Measurements from ENCODE around the gene IKBIP.
"Not testable (repeated sequence)": the region's sequence is repeated elsewhere in the genome, so short reads cannot be mapped to it uniquely, and the experiment has no call there.

The IKBIP gene

DNA sequence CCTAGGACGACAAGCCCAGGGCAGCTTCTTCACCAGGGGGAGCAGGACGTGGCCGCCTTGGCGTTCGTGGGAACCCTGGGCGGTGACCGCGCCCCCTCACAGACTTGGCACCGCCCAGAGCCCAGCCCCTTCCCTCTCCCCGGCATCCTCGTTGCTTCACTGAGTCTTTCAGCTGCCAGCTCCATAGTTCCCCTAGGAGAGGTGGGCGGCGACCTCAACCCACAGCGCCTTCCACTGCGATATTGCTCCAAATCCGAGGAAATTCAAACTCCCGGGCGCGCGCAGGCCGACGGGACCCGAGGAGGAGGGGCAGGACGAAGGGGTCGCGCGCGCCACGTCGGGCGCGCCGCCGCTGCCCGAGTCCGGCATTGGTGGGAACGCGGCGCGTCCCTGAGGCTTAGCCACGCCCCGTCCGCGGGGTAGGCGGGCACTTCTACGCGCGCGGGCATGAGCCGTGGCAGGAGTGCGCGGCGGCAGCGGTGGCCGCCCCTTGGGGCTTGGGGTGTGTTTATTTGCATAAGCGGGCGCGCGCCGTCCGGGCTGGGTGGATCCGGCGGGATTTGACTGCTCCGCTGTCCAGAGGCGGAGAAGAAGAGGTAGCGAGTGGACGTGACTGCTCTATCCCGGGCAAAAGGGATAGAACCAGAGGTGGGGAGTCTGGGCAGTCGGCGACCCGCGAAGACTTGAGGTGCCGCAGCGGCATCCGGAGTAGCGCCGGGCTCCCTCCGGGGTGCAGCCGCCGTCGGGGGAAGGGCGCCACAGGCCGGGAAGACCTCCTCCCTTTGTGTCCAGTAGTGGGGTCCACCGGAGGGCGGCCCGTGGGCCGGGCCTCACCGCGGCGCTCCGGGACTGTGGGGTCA is at the start of gene IKBIP, which contains the start of gene APAF1:
Gene IKBIP, minus strand, starts transcription at position 77 of the 860 bp plus-strand sequence. CDS start 87 bp downstream, outside the sequence.
Gene APAF1, plus strand, starts transcription at position 579 of the 860 bp plus-strand sequence. CDS start 3,070 bp downstream, outside the sequence.
- DNase-seq = peak; percentile 89 to 95

- DNase-seq = no peak
These were observed 46.8 kb upstream of the IKBIP start for GRCh38 chr12:98691351-98691750.

- no peak for DNase-seq
These were observed 42.0 kb upstream of the IKBIP start for GRCh38 chr12:98686603-98687002.

DNA sequence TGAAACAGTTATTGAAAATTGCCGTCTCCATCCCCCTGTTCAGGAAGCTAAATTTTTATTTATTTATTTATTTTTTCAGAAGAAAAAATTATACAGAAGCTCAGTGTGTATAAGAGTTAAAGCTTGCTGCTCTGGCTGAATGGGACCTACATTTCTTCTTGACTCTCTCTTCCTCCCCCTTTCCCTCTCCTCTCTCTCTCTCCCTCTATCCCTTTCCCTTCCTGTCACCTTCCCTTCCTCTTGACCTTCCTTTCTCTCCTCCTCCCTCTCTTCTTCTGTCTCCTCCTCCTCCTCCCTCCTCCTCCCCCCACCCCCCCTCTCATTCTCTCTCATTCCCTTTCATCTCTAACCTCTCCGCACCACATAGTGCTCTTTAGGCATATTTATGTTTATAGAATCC is 39.6 kb upstream of the IKBIP start:
- no peak for DNase-seq

DNA sequence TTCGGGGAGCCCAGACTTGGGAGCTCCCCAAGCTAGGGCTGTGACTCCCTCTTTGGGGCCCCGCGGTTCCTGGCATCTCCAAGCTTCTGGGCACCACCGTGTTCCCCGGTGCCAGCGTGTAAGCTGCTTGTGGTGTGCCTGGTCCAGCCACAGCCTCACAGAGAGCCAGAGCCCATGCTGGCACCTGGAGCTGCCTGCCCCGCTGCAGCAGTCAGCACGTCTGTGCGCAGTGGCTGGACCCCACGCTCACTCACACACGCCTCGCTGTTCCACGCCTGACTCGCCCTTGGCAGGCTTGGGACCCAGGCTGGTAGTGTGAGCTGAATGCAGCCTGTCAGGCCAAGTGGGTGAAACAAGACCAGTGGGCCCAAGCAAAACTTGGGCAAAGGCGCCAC is 35.0 kb upstream of the IKBIP start:
- DNase-seq = no peak

DNA sequence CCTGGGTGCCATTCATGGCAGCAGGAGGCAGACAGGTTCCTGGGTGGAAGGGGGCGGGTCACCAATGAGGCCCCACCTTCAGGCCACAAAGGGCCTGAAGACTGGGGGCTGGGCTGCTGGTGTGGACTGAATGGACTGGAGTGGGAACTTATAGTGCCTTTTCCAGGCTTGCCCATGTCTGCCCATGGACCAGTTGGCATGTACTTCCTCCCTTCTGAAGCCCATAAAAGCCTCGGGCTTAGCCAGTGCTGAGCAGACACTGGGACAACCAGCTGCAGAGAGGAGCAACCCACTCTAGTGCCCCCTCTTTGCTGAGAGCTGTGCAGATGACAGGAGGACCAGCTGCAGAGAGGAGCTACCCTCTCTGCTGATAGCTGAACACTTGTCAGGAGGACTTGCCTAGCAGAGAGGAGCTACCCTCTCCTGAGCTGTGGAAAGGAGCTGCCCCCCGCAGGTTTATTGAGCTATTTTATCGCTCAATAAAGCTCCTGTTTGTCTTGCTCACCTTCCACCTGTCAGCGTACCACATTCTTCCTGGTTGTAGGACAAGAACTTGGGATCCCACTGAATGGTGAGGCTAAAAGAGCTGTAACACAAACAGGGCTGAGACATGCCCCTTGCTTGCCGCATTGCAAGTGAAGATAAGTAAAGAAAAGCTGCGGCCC is 34.5 kb upstream of the IKBIP start:
- no peak for DNase-seq

DNA sequence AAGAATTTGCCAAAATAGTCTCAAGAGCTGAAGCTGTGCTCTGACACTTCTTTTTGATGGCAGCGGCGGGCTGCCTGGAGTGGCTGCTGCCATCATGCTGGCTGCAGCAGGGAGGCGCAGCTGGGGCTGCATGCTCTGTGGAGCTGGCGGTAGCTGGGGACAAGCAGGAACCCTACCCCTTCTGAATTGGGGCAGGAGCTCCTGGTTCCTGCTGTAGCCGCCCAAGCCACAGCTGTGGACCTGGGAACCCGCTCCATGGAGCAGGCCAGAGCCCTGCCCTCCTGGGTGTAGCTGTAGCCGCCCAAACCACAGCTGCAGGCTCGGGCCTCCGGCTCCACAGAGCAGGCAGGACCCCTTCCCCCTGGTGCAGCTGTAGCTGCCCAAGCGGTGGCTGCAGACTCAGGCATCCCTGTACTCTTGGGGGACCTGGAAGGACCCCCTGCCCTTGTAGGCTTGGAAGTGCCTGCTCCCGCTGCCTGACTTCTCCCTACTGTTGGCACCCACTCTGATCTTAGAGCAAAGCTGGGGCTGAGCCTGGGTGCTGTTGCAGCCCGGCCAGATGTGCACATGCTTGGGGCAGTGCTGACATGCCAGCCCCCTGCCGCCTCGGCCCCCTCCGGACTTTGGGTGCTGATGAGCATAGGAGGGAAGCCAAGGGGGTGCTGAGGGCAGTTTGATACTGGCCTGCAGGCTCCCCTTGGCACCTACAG is 33.8 kb upstream of the IKBIP start:
- no peak for DNase-seq

GRCh38 chr12:98674841-98675240 is 30.3 kb upstream of the IKBIP start:
- no peak for DNase-seq

DNA sequence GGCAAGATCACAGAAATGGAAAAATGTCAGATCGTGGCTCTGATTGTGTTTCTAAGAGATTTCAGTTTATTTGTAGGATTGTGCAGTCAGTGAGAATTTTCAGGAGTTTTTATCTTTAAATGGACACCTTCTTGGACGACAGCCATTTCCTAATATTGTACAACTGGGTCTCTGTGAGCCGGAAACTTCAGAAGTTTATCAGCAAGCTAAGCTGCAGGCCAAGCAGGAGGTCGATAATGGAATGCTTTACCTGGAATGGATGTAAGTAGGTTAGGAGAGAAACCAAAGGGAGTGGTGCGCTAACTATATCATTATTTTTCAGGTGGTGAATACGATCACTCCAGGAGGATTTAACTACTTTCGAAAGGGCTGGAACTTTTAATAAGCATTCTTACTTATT is 26.9 kb upstream of the IKBIP start:
- DNase-seq = no peak

DNA sequence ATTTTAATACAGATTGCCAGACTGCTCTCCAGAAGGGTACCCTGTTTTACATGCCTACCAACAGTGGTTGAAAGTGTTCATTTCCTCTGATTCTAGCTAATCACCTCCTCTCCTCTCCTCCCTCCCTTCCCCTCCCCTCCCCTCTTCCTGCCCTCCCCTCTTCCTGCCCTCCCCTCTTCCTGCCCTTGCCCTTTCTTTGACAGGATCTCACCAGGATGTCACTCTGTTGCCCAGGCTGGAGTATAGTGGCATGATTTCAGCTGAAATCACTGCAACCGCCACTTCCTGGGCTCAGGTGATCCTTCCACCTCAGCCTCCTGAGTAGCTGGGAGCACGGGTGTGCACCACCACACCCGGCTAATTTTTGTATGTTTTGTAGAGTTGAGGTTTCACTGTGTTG is 25.2 kb upstream of the IKBIP start:
- no peak for DNase-seq

DNA sequence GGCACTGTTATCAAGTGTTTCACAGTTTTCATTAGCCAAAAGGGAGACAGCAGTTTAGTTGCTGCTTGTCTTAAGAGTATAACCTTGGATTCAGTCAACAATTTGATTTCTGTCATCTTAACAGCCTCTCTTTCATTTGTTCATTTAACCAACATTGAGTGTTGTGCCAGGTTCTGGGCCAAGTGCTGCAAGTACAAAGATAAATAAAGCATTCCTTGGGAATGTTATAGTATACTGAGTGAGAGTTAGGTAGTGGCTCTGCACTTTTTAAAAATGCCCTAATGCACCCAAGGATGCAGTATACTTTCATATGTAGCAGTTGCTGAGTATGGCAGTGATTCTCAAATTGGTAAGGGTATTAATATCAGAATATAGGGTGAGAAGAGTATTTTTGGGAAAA is 15.9 kb upstream of the IKBIP start:
- DNase-seq = no peak

- no peak for DNase-seq
These were observed 11.9 kb upstream of the IKBIP start for GRCh38 chr12:98656289-98657101.

- DNase-seq = peak in 1 of 2 experiments; percentile 14
These were observed 9.4 kb upstream of the IKBIP start for GRCh38 chr12:98653866-98654493.

DNA sequence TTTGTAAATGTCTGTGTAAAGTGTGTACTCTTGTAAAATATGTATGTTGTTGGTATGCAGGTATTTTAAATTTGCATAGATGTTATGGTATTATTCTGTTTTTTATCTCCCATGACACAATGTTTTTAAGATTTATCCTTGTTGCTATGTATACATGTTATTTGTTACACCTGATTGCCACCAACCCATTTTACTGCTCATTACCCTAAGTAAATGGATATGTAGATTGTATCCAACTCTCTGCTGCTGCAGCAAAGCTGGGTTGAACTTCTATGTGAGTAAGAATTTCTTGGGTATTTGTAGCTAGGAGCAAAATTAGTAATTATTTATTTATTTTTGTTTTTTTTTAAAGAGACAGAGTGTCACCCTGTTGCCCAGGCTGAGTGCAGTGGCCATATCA is 6.7 kb upstream of the IKBIP start:
- DNase-seq = no peak

GRCh38 chr12:98646294-98647090 is 1.9 kb upstream of the IKBIP start:
- DNase-seq = no peak

DNA sequence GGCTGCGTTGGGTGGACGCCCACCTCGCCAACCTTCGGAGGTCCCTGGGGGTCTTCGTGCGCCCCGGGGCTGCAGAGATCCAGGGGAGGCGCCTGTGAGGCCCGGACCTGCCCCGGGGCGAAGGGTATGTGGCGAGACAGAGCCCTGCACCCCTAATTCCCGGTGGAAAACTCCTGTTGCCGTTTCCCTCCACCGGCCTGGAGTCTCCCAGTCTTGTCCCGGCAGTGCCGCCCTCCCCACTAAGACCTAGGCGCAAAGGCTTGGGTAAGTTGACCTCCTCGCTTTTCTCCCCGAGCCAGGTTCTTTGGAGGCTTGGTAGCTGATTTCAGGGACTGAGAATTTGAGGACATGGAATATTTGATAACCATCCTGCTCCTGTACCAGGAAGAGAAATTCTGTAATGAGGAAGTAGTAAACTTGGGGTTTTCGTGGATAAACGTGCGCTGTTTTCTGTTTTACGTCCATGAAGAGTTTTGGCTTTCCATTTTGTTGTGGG is 1.0 kb upstream of the IKBIP start:
- no peak for DNase-seq

- peak; percentile 50 to 54 for DNase-seq
These were observed 216 bp downstream of the IKBIP start for GRCh38 chr12:98644433-98644711.

- DNase-seq = not testable (repeated sequence)
These were observed 1.8 kb downstream of the IKBIP start for GRCh38 chr12:98642801-98643200.

- no peak for DNase-seq
These were observed 5.1 kb downstream of the IKBIP start for GRCh38 chr12:98639491-98639890.

DNA sequence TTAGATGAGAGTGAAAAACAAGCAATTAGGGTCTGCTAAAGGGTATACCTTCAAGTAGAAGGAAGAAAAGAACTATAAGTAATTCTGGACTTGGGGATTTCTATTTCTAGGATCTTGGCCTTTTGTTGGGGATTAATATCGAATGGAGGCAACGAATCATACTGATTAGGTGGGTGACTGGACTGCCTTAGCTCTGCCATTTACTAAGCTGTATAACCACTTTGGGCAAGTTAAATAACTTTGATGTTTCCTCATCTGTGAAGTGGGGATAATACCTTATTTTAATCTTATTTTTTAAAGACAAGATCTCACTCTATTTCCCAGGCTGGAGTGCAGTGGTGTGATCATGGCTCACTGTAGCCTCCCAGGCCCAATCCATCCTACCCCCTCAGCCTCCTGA is 6.6 kb downstream of the IKBIP start:
- DNase-seq = no peak

DNA sequence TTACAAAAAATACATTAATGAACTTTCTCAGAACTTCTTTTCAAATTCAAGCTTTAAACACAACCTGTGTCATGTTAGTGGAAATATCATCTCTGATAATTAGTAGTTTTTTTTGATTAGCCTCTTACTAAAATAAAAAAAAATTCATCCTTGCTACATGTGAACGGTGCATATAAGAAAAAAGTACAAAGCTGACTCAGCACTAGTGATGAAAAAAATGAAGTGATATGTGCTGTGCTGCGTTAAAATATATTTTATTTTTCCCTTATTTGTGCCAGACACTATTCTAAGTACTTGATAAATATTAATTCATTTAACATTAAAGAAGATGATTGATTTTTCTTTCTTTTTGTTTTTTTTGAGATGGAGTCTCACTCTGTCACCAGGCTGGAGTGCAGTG is 7.5 kb downstream of the IKBIP start:
- DNase-seq = no peak
